Osteoblast (primary cell): ENCODE data around the gene RNF26. TPM values are rescaled to one million over a fixed set of nuclear protein-coding genes. Genes with fewer than 3 reads are reported as not detected.
A peak's percentile ranks its signal among the peaks of the same experiment; 100 is the strongest.

Source experiments
- DNase-seq: peaks from one replicate; pipeline ENCODE4 v3.0.0; 2011; ENCODE audit warnings: low spot score, mixed read lengths; ENCODE audit not compliant: insufficient read length; ENCODE audit errors: missing footprints
- H2AFZ ChIP-seq: 2 replicates; pipeline ENCODE4 v1.6.0; 2011; ENCODE audit warnings: mild to moderate bottlenecking, low read length
- H3K27ac ChIP-seq: 2 replicates; pipeline ENCODE4 v1.5.1; 2011; ENCODE audit warnings: mild to moderate bottlenecking, low read depth, low read length, moderate library complexity
- H3K27me3 ChIP-seq: 2 replicates; pipeline ENCODE4 v1.6.0; 2012; ENCODE audit warnings: mild to moderate bottlenecking, control low read depth, inconsistent platforms, low read length, moderate library complexity; ENCODE audit not compliant: insufficient read depth
- H3K36me3 ChIP-seq: 2 replicates; pipeline ENCODE4 v1.5.1; 2011; ENCODE audit warnings: mild to moderate bottlenecking, low read length, control low read depth, moderate library complexity; ENCODE audit not compliant: insufficient read depth
- H3K4me1 ChIP-seq: 2 replicates; pipeline ENCODE4 v1.5.1; 2011; ENCODE audit warnings: mild to moderate bottlenecking, low read length, control low read depth, moderate library complexity; ENCODE audit not compliant: insufficient read depth
- H3K4me2 ChIP-seq: 2 replicates; pipeline ENCODE4 v1.6.0; 2011; ENCODE audit warnings: mild to moderate bottlenecking, low read length; ENCODE audit not compliant: insufficient read depth
- H3K4me3 ChIP-seq: fragments of 200-600 bp; sonication (generic); 3 replicates; pipeline ENCODE4 v1.5.1; 2012; ENCODE audit warnings: mild to moderate bottlenecking, low read length, inconsistent platforms; ENCODE audit not compliant: insufficient read depth
- H3K79me2 ChIP-seq: 2 replicates; pipeline ENCODE4 v1.6.0; 2012; ENCODE audit warnings: mild to moderate bottlenecking, low read length, control low read depth, inconsistent platforms; ENCODE audit not compliant: insufficient read depth
- H3K9me3 ChIP-seq: 2 replicates; pipeline ENCODE4 v1.5.1; 2011; ENCODE audit warnings: low read depth, low read length, control low read depth
- H4K20me1 ChIP-seq: 2 replicates; pipeline ENCODE4 v1.6.0; 2012; ENCODE audit warnings: mild to moderate bottlenecking, low read length, control low read depth; ENCODE audit not compliant: insufficient read depth
- total RNA-seq: library from RNA; depleted of rRNA; stranded (reverse); fragments of >200 nt; gene quantifications from 2 replicates; pipeline ENCODE4 v1.2.3, GENCODE V29; 2012
- TF ChIP-seq, protein P1 (sequence below): IDR thresholded peaks from 2 replicates; pipeline ENCODE4 v1.5.1; 2011; ENCODE audit warnings: mild to moderate bottlenecking, low read depth, low read length, moderate library complexity; ENCODE audit errors: extremely low read depth

Gene RNF26
- total RNA-seq, 1 donor = 4.0 TPM

DNA sequence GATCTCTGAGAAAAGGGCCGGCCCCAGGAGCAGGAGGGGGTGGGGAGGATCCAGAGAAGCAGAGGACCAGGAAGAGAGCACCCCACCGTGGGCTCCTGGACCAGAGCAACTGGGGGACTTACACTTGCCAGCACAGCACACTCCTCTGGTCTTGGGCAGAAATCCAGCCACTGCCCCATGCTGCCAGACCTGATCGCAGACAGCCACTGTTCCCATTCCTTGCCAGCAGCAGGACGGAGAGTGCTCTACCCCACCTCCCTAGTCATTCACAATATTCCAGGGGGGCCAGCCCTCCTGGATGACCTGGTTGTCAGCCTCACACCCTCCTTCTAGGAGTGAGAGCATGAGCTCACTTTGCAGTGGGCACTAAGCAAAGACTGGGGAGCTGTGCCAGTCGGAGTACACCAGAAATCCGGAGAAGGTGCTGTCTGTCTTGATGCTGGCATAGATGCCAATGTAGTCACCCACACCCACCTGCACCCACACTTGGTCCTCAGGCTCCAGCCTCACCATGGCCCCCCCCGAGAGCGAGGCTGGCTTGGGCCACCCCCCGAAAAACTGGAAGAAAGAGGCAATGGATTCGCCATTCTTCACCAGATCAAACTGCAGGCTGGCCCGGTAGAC lies 4.8 kb downstream of the RNF26 start:
- peak; percentile 74 for DNase-seq
- peak overlapping the region; percentile 82 for H3K4me2 ChIP-seq
- TF ChIP-seq, protein P1, sequence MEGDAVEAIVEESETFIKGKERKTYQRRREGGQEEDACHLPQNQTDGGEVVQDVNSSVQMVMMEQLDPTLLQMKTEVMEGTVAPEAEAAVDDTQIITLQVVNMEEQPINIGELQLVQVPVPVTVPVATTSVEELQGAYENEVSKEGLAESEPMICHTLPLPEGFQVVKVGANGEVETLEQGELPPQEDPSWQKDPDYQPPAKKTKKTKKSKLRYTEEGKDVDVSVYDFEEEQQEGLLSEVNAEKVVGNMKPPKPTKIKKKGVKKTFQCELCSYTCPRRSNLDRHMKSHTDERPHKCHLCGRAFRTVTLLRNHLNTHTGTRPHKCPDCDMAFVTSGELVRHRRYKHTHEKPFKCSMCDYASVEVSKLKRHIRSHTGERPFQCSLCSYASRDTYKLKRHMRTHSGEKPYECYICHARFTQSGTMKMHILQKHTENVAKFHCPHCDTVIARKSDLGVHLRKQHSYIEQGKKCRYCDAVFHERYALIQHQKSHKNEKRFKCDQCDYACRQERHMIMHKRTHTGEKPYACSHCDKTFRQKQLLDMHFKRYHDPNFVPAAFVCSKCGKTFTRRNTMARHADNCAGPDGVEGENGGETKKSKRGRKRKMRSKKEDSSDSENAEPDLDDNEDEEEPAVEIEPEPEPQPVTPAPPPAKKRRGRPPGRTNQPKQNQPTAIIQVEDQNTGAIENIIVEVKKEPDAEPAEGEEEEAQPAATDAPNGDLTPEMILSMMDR = no peak
- H3K27me3 ChIP-seq = peaks cover 12% of the 10 kb centered on the region
- H3K4me1 ChIP-seq = peaks cover 48% of the 10 kb centered on the region
- no peak overlapping the region for H3K27ac ChIP-seq
- peaks cover 28% of the 10 kb centered on the region for H3K79me2 ChIP-seq
- H4K20me1 ChIP-seq = peaks cover 12% of the 10 kb centered on the region
- peak overlapping the region; percentile 78 for H2AFZ ChIP-seq
- H3K9me3 ChIP-seq = no peaks in the 10 kb centered on the region
- peak overlapping the region; percentile 76 for H3K4me3 ChIP-seq
- H3K36me3 ChIP-seq = peaks cover 6% of the 10 kb centered on the region

DNA sequence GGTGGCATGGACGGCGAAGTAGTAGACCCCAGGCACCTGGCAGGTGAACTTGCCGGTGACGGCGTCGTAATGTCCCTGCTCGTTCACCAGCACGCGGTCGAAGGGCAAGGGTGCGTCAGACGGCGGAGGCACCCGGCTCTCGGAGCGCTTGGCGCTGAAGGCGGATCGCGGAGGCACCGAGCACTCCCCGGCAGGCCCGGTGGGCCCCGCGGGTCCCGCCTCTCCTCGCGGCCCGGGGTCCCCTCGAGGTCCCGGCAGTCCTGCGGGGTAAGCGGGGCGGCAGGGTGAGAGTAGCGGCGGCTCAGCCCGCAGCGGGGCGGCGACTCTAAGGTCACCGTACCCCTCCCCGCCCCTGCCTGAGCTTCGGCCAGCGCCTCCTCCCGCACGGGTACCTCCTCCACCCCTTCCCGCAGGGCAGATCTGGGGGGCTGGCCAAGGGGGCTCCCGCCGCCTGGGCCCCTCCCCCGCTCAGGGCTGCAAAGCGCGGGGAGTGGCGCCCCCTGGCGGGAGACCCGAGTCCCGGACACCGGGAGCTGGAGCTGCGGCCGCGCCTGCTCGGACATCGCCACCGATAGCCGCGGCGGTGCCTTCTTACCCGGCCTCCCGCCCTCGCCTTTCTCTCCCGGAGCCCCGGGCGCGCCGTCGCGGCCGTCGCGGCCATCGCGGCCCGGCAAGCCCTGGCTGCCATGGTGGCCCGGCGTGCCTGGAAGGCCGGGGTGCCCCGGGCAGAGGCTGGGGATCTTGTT lies 5.4 kb downstream of the RNF26 start:
- H3K27ac ChIP-seq = peak overlapping the region; percentile 12

DNA sequence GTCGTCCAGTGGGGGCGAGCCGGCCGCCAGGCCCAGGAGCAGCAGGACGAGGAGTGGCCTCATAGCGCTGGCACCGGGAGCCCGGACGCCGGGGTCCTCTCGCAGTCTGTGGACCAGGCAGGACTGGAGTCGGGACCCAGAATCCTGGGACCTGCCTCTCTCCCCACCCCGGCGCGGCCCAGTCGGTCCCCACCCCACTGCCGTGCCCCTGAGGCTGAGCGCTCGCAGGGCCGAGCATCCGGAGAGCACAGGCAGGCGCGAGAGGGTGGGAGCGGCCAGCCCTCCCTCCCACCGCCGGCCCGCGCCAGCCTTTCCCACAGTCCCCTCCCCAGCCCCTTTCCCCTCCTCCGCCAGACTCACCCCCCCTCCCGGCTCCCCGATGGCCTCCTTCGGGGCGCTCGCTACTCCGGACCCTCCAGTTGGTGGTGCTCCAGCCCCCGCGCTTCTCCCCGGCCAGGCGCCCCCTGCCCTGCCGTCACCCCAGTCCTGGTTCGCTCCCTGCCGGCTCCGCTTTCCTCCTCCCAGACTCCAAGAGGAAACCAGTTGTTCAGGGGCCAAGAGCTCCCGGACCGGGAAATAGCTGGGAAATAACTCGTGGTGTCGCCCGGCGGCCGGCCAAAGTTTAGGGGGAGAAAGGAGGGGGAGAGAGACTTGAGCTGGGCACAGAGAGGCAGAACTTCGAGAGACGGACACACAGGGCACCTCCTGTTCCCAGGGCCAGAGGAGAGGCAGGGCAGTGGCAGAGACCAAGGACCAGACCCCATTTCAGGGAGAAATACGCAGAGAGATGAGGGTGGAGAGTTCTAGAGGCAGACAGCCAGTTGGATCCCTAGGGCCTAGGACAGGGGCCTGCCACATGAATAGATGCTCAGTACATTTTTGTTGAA lies 6.3 kb downstream of the RNF26 start, which contains the start of gene C1QTNF5:
C1QTNF5 (minus strand) TSS at position 549 of the 887 bp plus-strand sequence; CDS start at position 63, 486 bp downstream.
- DNase-seq = peak; percentile 96
- Histone ChIP-seq H4K20me1 (peaks cover 10% of the 10 kb centered on the region), H3K27me3 (peaks cover 12% of the 10 kb centered on the region), H3K27ac (peak within 1 kb of the TSS; percentile 12), H3K79me2 (peaks cover 16% of the 10 kb centered on the region), H3K36me3 (peaks cover 6% of the 10 kb centered on the region), H3K4me2 (peak within 1 kb of the TSS; percentile 82), H3K9me3 (no peaks in the 10 kb centered on the region), H3K4me1 (peaks cover 39% of the 10 kb centered on the region), H2AFZ (peak within 1 kb of the TSS; percentile 78), H3K4me3 (peak within 1 kb of the TSS; percentile 76)
- TF ChIP-seq, protein P1 = no peak

More for the DNA sequence above, 5.4 kb downstream of the RNF26 start:
- Histone ChIP-seq H2AFZ (peak overlapping the region; percentile 78), H3K4me1 (peaks cover 47% of the 10 kb centered on the region), H3K79me2 (peaks cover 24% of the 10 kb centered on the region), H3K9me3 (no peaks in the 10 kb centered on the region), H3K4me2 (peak overlapping the region; percentile 82), H3K27me3 (peaks cover 12% of the 10 kb centered on the region), H4K20me1 (peaks cover 12% of the 10 kb centered on the region), H3K4me3 (peak overlapping the region; percentile 76), H3K36me3 (peaks cover 6% of the 10 kb centered on the region)
- peak; percentile 98 for DNase-seq
- TF ChIP-seq, protein P1 = peak; percentile 63
